Suprapubic skin (tissue), 4 donors: ENCODE results near the gene SNX9.

ENCODE experiments used
- CTCF ChIP-seq, 2 donors: fragments of 200-600 bp in 1 of 2; fragments of 450-650 bp in 1 of 2; sonication (generic) in 1 of 2; IDR thresholded peaks; one replicate each; pipeline ENCODE4 v1.5.1; 2016 to 2019; ENCODE audit warnings: antibody characterized with exemption in 2 of 2, mild to moderate bottlenecking in 1 of 2, moderate library complexity in 1 of 2
- EP300 ChIP-seq: sonication (generic); formaldehyde crosslinking; IDR thresholded peaks from one replicate; pipeline ENCODE4 v1.6.1; 2017; ENCODE audit warnings: antibody characterized with exemption
- POLR2A ChIP-seq, 2 donors: fragments of 450-650 bp; IDR thresholded peaks; one replicate each; pipeline ENCODE4 v1.6.1; 2017; ENCODE audit warnings: antibody characterized with exemption in 2 of 2, mild to moderate bottlenecking in 2 of 2, moderate library complexity in 2 of 2
- POLR2AphosphoS5 ChIP-seq, 3 donors: sonication (generic); formaldehyde crosslinking; IDR thresholded peaks; one replicate each; pipeline ENCODE4 v1.6.1; 2017; ENCODE audit warnings: antibody characterized with exemption in 3 of 3

- TF ChIP-seq POLR2A (IDR thresholded peaks at IDR 0.05), result no peak
- TF ChIP-seq CTCF (IDR thresholded peaks at IDR 0.05), result no peak
- no peak for TF ChIP-seq POLR2AphosphoS5 (IDR thresholded peaks at IDR 0.05)
- no peak for TF ChIP-seq EP300
Observed at GRCh38 chr6:157966589-157966977, 143.5 kb downstream of the SNX9 start.
